SK-N-SH (cell line): ENCODE measurements around the gene SHB. TPM values are rescaled to one million over a fixed set of nuclear protein-coding genes. Genes with fewer than 3 reads are reported as not detected.

Experiments used
- CTCF ChIA-PET: fragments of 300-600, 350-600 bp; formaldehyde crosslinking; extraction: SDS; loops from one replicate; lab custom pipeline; 2021; lab: Yijun Ruan, JAX
- POLR2A ChIA-PET: fragments of 350-600 bp; sonication (Branson Sonifier 250); formaldehyde crosslinking; extraction: SDS; loops from one replicate; lab custom pipeline; 2020; ENCODE audit warnings: antibody characterized with exemption, inconsistent platforms; lab: Yijun Ruan, JAX
- DNase-seq: peaks from one replicate; pipeline ENCODE4 v3.0.0; 2012
- H2AFZ ChIP-seq: fragments of 200-600 bp; sonication (generic); 2 replicates; pipeline ENCODE4 v1.8.1; 2016; ENCODE audit warnings: antibody characterized with exemption, mild to moderate bottlenecking, low read depth
- H3F3A ChIP-seq: fragments of 200-600 bp; sonication (generic); replicated peaks from 2 replicates; pipeline ENCODE3; 2016; ENCODE audit warnings: antibody characterized with exemption, mild to moderate bottlenecking; ENCODE audit not compliant: insufficient read depth
- H3K27ac ChIP-seq, 2 experiments: fragments of 200-500 bp in 1 of 2; fragments of 200-600 bp in 1 of 2; sonication (Bioruptor generic) in 1 of 2; sonication (generic), shearing (Covaris generic) in 1 of 2; 2 replicates each; pipeline versions ENCODE4 v1.5.1 to v1.6.1; 2014 to 2016; ENCODE audit warnings: low read depth in 2 of 2, inconsistent platforms in 1 of 2, low read length in 1 of 2, mild to moderate bottlenecking in 1 of 2, mixed read lengths in 1 of 2
- H3K27me3 ChIP-seq: fragments of 200-600 bp; sonication (generic), shearing (Covaris generic); 2 replicates; pipeline ENCODE4 v1.6.1; 2016; ENCODE audit warnings: mixed run types; ENCODE audit not compliant: insufficient read depth
- H3K36me3 ChIP-seq, 2 experiments: fragments of 200-500 bp in 1 of 2; fragments of 200-600 bp in 1 of 2; sonication (Bioruptor generic) in 1 of 2; sonication (generic) in 1 of 2; replicated peaks in 1 of 2; 2 replicates each; pipeline versions ENCODE3 to v1.5.1; 2014 to 2016; ENCODE audit warnings: low read length in 1 of 2, mild to moderate bottlenecking in 1 of 2; ENCODE audit not compliant: insufficient read depth in 2 of 2, control insufficient read depth in 1 of 2
- H3K4me1 ChIP-seq, 2 experiments: fragments of 200-500 bp in 1 of 2; fragments of 200-600 bp in 1 of 2; sonication (Bioruptor generic) in 1 of 2; sonication (generic), shearing (Covaris generic) in 1 of 2; 2 replicates each; pipeline versions ENCODE4 v1.5.1 to v1.6.1; 2014 to 2016; ENCODE audit warnings: low read depth in 1 of 2, low read length in 1 of 2, mixed run types in 1 of 2; ENCODE audit not compliant: insufficient read depth in 2 of 2, control insufficient read depth in 1 of 2
- H3K4me2 ChIP-seq: fragments of 200-600 bp; sonication (generic), shearing (Covaris generic); 2 replicates; pipeline ENCODE4 v1.6.1; 2017; ENCODE audit warnings: mixed run types
- H3K4me3 ChIP-seq, 2 experiments: fragments of 200-500 bp in 1 of 2; fragments of 200-600 bp in 1 of 2; sonication (Bioruptor generic) in 1 of 2; sonication (generic), shearing (Covaris generic) in 1 of 2; 2 replicates each; pipeline versions ENCODE4 v1.5.1 to v1.8.1; 2014 to 2016; ENCODE audit warnings: low read depth in 2 of 2, inconsistent platforms in 1 of 2, low read length in 1 of 2, mild to moderate bottlenecking in 1 of 2, mixed read lengths in 1 of 2, moderate library complexity in 1 of 2
- H3K79me2 ChIP-seq: fragments of 200-600 bp; sonication (generic); 2 replicates; pipeline ENCODE4 v1.8.1; 2017; ENCODE audit warnings: mild to moderate bottlenecking; ENCODE audit not compliant: insufficient read depth
- H3K9ac ChIP-seq: fragments of 200-600 bp; sonication (generic); 2 replicates; pipeline ENCODE4 v1.6.1; 2017; ENCODE audit warnings: mixed run types
- H3K9me2 ChIP-seq: fragments of 200-600 bp; sonication (generic); 2 replicates; pipeline ENCODE4 v1.6.1; 2017; ENCODE audit warnings: mixed run types
- H3K9me3 ChIP-seq: fragments of 200-600 bp; sonication (generic); 2 replicates; pipeline ENCODE4 v1.6.1; 2017; ENCODE audit warnings: mixed run types, mild to moderate bottlenecking, moderate library complexity
- H4K20me1 ChIP-seq: fragments of 200-600 bp; sonication (generic); 2 replicates; pipeline ENCODE4 v1.6.1; 2017; ENCODE audit warnings: mild to moderate bottlenecking, mixed run types; ENCODE audit not compliant: insufficient read depth
- CHD2 ChIP-seq: fragments of 150-350 bp; IDR thresholded peaks from 2 replicates; pipeline ENCODE4 v1.6.1; 2018; ENCODE audit warnings: low read length; ENCODE audit not compliant: partially characterized antibody
- CTCF ChIP-seq: fragments of 200-600 bp; sonication (generic); IDR thresholded peaks from 2 replicates; pipeline ENCODE4 v1.6.1; 2017; ENCODE audit warnings: antibody characterized with exemption, mild to moderate bottlenecking, moderate library complexity
- ELF1 ChIP-seq: IDR thresholded peaks from 2 replicates; pipeline ENCODE4 v1.4.0; 2012
- EP300 ChIP-seq, 2 experiments: IDR thresholded peaks; 2 replicates each; pipeline versions ENCODE4 v1.4.0 to v1.6.1; 2012; ENCODE audit warnings: borderline replicate concordance in 1 of 2, low read depth in 1 of 2, low read length in 1 of 2
- EZH2phosphoT487 ChIP-seq: fragments of 200-600 bp; sonication (generic); IDR thresholded peaks from 2 replicates; pipeline ENCODE4 v1.6.1; 2017; ENCODE audit warnings: low read depth, mixed run types, mild to moderate bottlenecking, antibody characterized with exemption, moderate library complexity, borderline replicate concordance
- FOXM1 ChIP-seq: IDR thresholded peaks from 2 replicates; pipeline ENCODE4 v1.4.0; 2012; ENCODE audit warnings: low read depth, mild to moderate bottlenecking
- IRF3 ChIP-seq: fragments of 150-350 bp; IDR thresholded peaks from 2 replicates; pipeline ENCODE4 v1.6.1; 2016; ENCODE audit warnings: mild to moderate bottlenecking, low read depth, low read length
- JUND ChIP-seq: IDR thresholded peaks from 2 replicates; pipeline ENCODE4 v1.4.0; 2012
- MXI1 ChIP-seq: IDR thresholded peaks from 2 replicates; pipeline ENCODE4 v1.6.1; 2012; ENCODE audit warnings: mild to moderate bottlenecking, low read depth, low read length, improper control_type of control experiment
- NFIC ChIP-seq: IDR thresholded peaks from 2 replicates; pipeline ENCODE4 v1.4.0; 2012; ENCODE audit warnings: borderline replicate concordance
- POLR2AphosphoS5 ChIP-seq: IDR thresholded peaks from 2 replicates; pipeline ENCODE4 v1.6.1; 2012; ENCODE audit warnings: low read depth, low read length
- RXRA ChIP-seq: IDR thresholded peaks from 2 replicates; pipeline ENCODE4 v1.4.0; 2012; ENCODE audit warnings: low read depth, mild to moderate bottlenecking, borderline replicate concordance
- SMC3 ChIP-seq: IDR thresholded peaks from 2 replicates; pipeline ENCODE4 v1.6.1; 2012; ENCODE audit warnings: low read depth, low read length, improper control_type of control experiment
- YY1 ChIP-seq: IDR thresholded peaks from 2 replicates; pipeline ENCODE4 v1.4.0; 2012; ENCODE audit warnings: low read depth, mild to moderate bottlenecking
- WGBS: methylation state at CpG from one replicate; pipeline ENCODE4 v1.1.6; 2017; ENCODE audit warnings: low lambda C conversion rate; 5-methylcytosine and 5-hydroxymethylcytosine counted together
- polyA plus RNA-seq, 3 experiments: library from polyadenylated mRNA; depleted of rRNA; stranded (reverse); fragments of >200 nt; gene quantifications; 2 replicates each; pipeline ENCODE4 v1.2.3, GENCODE V29; 2012
- TF ChIP-seq, protein P1 (sequence below): IDR thresholded peaks from 2 replicates; pipeline ENCODE4; 2012
- TF ChIP-seq, protein P2 (sequence below): fragments of 150-350 bp; IDR thresholded peaks from 2 replicates; pipeline ENCODE4 v1.6.1; 2017; ENCODE audit warnings: antibody characterized with exemption, low read length, low read depth, borderline replicate concordance

The SHB gene
- polyA plus RNA-seq, 1 of the 3 experiments (the other 2 are of a cell fraction), result 26.0 TPM

GRCh38 chr9:37969130-37969529 is 99.9 kb downstream of the SHB start:
- no peak overlapping the region for H3K4me3 ChIP-seq
- no peaks in the 10 kb centered on the region for H4K20me1 ChIP-seq
- 64% methylated on average over 2 of the region's 2 CpGs for WGBS
- POLR2A ChIA-PET, result no interaction called here
- H2AFZ ChIP-seq, result no peak overlapping the region
- peak overlapping the region; percentile 66 to 96 for H3K27ac ChIP-seq
- H3K27me3 ChIP-seq, result no peaks in the 10 kb centered on the region
- H3K79me2 ChIP-seq, result peaks cover 92% of the 10 kb centered on the region
- no peaks in the 10 kb centered on the region for H3K9me2 ChIP-seq
- peak overlapping the region; percentile 35 for H3K4me2 ChIP-seq
- CTCF ChIA-PET, result interaction anchor here (1.8 to 3.4 kb wide), 2 partner anchors 10 to 55 kb away, joined by 7 to 11 read pairs; no protein-coding TSS in a partner anchor
- no peak for DNase-seq
- peaks cover 16 to 22% of the 10 kb centered on the region in 2 experiments for H3K36me3 ChIP-seq
- H3F3A ChIP-seq, result peaks cover 23% of the 10 kb centered on the region
- no peak for TF ChIP-seq FOXM1
- peak; percentile 33; the same call in 1 of the 2 replicates for TF ChIP-seq NFIC
- H3K4me1 ChIP-seq, result peaks cover 38 to 48% of the 10 kb centered on the region in 2 experiments; a peak in 3 of 4 replicates
- no peak overlapping the region for H3K9ac ChIP-seq
- no peaks in the 10 kb centered on the region for H3K9me3 ChIP-seq

DNA sequence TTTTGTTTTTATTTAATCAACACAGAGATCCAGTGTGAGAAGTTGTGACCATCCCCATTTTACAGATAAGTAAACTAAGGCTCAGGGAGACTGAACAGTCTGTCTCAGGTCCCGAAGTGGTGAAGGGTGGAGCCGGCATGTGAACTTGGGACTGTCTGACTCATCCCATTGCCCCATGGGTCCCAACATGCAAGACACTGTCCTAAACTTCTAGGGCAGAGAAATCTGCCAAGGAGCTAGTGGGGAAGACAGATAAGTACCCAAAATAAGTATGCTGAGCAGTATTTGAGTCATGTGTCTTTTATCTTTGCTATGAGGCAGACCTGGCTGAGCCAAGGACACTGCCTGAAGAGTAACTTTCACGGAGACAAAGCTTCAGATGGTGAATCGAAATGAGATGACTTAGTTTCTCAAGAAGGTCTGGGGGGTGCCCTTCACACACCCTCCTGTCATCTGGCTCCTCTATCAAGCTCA is 100.8 kb downstream of the SHB start:
- ChIA-PET CTCF (interaction anchor here (3.4 kb wide), 1 partner anchor 55 kb away, joined by 11 read pairs; no protein-coding TSS in a partner anchor), POLR2A (no interaction called here)
- Histone ChIP-seq H3F3A (peaks cover 27% of the 10 kb centered on the region), H3K27me3 (no peaks in the 10 kb centered on the region), H3K4me1 (peaks cover 47 to 57% of the 10 kb centered on the region in 2 experiments; a peak in 3 of 4 replicates), H3K9ac (no peak overlapping the region), H4K20me1 (no peaks in the 10 kb centered on the region), H3K4me3 (no peak overlapping the region), H2AFZ (no peak overlapping the region), H3K4me2 (peak overlapping the region; percentile 35; the same call in 1 of the 2 replicates), H3K9me2 (no peaks in the 10 kb centered on the region), H3K27ac (peak overlapping the region; percentile 66 to 96; a peak in 3 of 4 replicates), H3K9me3 (no peaks in the 10 kb centered on the region), H3K36me3 (peaks cover 13 to 16% of the 10 kb centered on the region in 2 experiments), H3K79me2 (peaks cover 91% of the 10 kb centered on the region)
- no peak for DNase-seq
- no peak for TF ChIP-seq POLR2AphosphoS5
- TF ChIP-seq, protein P1, sequence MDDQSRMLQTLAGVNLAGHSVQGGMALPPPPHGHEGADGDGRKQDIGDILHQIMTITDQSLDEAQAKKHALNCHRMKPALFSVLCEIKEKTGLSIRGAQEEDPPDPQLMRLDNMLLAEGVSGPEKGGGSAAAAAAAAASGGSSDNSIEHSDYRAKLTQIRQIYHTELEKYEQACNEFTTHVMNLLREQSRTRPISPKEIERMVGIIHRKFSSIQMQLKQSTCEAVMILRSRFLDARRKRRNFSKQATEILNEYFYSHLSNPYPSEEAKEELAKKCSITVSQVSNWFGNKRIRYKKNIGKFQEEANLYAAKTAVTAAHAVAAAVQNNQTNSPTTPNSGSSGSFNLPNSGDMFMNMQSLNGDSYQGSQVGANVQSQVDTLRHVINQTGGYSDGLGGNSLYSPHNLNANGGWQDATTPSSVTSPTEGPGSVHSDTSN, result peak; percentile 20
- TF ChIP-seq EP300 (IDR thresholded peaks at IDR 0.05; ENCODE audit: borderline replicate concordance in 1 of 2, low read depth in 1 of 2, low read length in 1 of 2), result no peak
- peak; percentile 30 for TF ChIP-seq JUND
- TF ChIP-seq SMC3, result no peak
- TF ChIP-seq, protein P2, sequence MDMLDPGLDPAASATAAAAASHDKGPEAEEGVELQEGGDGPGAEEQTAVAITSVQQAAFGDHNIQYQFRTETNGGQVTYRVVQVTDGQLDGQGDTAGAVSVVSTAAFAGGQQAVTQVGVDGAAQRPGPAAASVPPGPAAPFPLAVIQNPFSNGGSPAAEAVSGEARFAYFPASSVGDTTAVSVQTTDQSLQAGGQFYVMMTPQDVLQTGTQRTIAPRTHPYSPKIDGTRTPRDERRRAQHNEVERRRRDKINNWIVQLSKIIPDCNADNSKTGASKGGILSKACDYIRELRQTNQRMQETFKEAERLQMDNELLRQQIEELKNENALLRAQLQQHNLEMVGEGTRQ, result no peak
- TF ChIP-seq CHD2, result no peak
- TF ChIP-seq ELF1, result no peak
- TF ChIP-seq CTCF, result no peak
- TF ChIP-seq EZH2phosphoT487, result no peak
- TF ChIP-seq YY1, result no peak
- TF ChIP-seq IRF3, result no peak
- TF ChIP-seq FOXM1, result no peak
- TF ChIP-seq MXI1, result no peak
- TF ChIP-seq RXRA, result no peak
- 36% methylated on average over 4 of the region's 4 CpGs for WGBS
